ENCODE measurements around the gene CLCN5. TPM values are rescaled to one million over a fixed set of nuclear protein-coding genes. Genes with fewer than 3 reads are reported as not detected.
A peak's percentile ranks its signal among the peaks of the same experiment; 100 is the strongest.

CLCN5 gene
- total and polyA plus RNA-seq, 2 experiments from 2014 or later: 1.8 to 2.9 TPM

- in situ Hi-C loops (cut with MboI): no loop called here
Observed at GRCh38 chrX:50100188-50100587, 177.8 kb downstream of the CLCN5 start.

GRCh38 chrX:50103176-50103575 lies 180.8 kb downstream of the CLCN5 start:
- 100% methylated on average over 1 of the region's 1 CpG for WGBS, 2 experiments (ENCODE audit: low coverage in 1 of 2, low lambda C conversion rate in 2 of 2, missing lambda C conversion rate in 2 of 2)
- TF ChIP-seq EZH2 (IDR thresholded peaks at IDR 0.05; ENCODE audit: insufficient read depth, poor library complexity, severe bottlenecking) (no peak), EZH2phosphoT487 (IDR thresholded peaks at IDR 0.05; ENCODE audit: insufficient read depth, low read depth) (no peak)
- H3F3A ChIP-seq (ENCODE audit: insufficient read depth): no peaks in the 10 kb centered on the region

More at GRCh38 chrX:50100188-50100587, 177.8 kb downstream of the CLCN5 start:
- Histone ChIP-seq H3K9me3 (ENCODE audit: low read depth) (no peaks in the 10 kb centered on the region), H3K9me2 (ENCODE audit: insufficient read depth) (no peaks in the 10 kb centered on the region), H2AFZ (no peak overlapping the region), H3F3A (ENCODE audit: insufficient read depth) (no peaks in the 10 kb centered on the region), H3K79me2 (ENCODE audit: insufficient read depth) (no peaks in the 10 kb centered on the region), H3K4me1 (ENCODE audit: insufficient read depth) (no peaks in the 10 kb centered on the region), H4K20me1 (ENCODE audit: insufficient read depth) (no peaks in the 10 kb centered on the region), H3K36me3 (ENCODE audit: low read depth) (no peaks in the 10 kb centered on the region), H3K4me2 (ENCODE audit: unreplicated experiment) (no peak overlapping the region), H3K4me3 (no peak overlapping the region), H3K27me3 (replicated peaks; ENCODE audit: insufficient read depth) (no peaks in the 10 kb centered on the region), H3K9ac (no peak overlapping the region), H3K27ac (no peak overlapping the region)
- 64 to 67% methylated on average over 3 of the region's 3 CpGs for WGBS, 2 experiments (ENCODE audit: low coverage in 1 of 2, low lambda C conversion rate in 2 of 2, missing lambda C conversion rate in 2 of 2)
- DNase-seq: no peak
- TF ChIP-seq EZH2 (IDR thresholded peaks at IDR 0.05; ENCODE audit: insufficient read depth, poor library complexity, severe bottlenecking): no peak
- TF ChIP-seq EZH2phosphoT487 (IDR thresholded peaks at IDR 0.05; ENCODE audit: insufficient read depth, low read depth): no peak

GRCh38 chrX:50103866-50104566 lies 181.6 kb downstream of the CLCN5 start:
- Histone ChIP-seq H3K4me2 (ENCODE audit: unreplicated experiment) (no peak overlapping the region), H3K9me2 (ENCODE audit: insufficient read depth) (no peaks in the 10 kb centered on the region), H3K4me1 (ENCODE audit: insufficient read depth) (no peaks in the 10 kb centered on the region), H3K27me3 (replicated peaks; ENCODE audit: insufficient read depth) (no peaks in the 10 kb centered on the region), H3K4me3 (no peak overlapping the region), H3K9ac (no peak overlapping the region), H3F3A (ENCODE audit: insufficient read depth) (no peaks in the 10 kb centered on the region), H3K9me3 (ENCODE audit: low read depth) (no peaks in the 10 kb centered on the region), H3K79me2 (ENCODE audit: insufficient read depth) (no peaks in the 10 kb centered on the region), H2AFZ (no peak overlapping the region), H4K20me1 (ENCODE audit: insufficient read depth) (no peaks in the 10 kb centered on the region), H3K36me3 (ENCODE audit: low read depth) (no peaks in the 10 kb centered on the region), H3K27ac (no peak overlapping the region)
- in situ Hi-C loops (cut with MboI): no loop called here
- peak; percentile 10 for DNase-seq
- WGBS, 2 experiments (ENCODE audit: low coverage in 1 of 2, low lambda C conversion rate in 2 of 2, missing lambda C conversion rate in 2 of 2): 36 to 39% methylated on average over 5 of the region's 5 CpGs
- TF ChIP-seq EZH2phosphoT487 (IDR thresholded peaks at IDR 0.05; ENCODE audit: insufficient read depth, low read depth): no peak
- no peak for TF ChIP-seq EZH2 (IDR thresholded peaks at IDR 0.05; ENCODE audit: insufficient read depth, poor library complexity, severe bottlenecking)

More at GRCh38 chrX:50103176-50103575, 180.8 kb downstream of the CLCN5 start:
- H3K27ac ChIP-seq: no peak overlapping the region
- DNase-seq: no peak
- no peak overlapping the region for H3K4me2 ChIP-seq (ENCODE audit: unreplicated experiment)
- no peak overlapping the region for H3K4me3 ChIP-seq
- no peaks in the 10 kb centered on the region for H3K9me3 ChIP-seq (ENCODE audit: low read depth)
- no peaks in the 10 kb centered on the region for H3K36me3 ChIP-seq (ENCODE audit: low read depth)
- no peaks in the 10 kb centered on the region for H3K27me3 ChIP-seq (replicated peaks; ENCODE audit: insufficient read depth)
- in situ Hi-C loops (cut with MboI): no loop called here
- no peaks in the 10 kb centered on the region for H4K20me1 ChIP-seq (ENCODE audit: insufficient read depth)
- no peaks in the 10 kb centered on the region for H3K9me2 ChIP-seq (ENCODE audit: insufficient read depth)
- no peak overlapping the region for H2AFZ ChIP-seq
- no peaks in the 10 kb centered on the region for H3K79me2 ChIP-seq (ENCODE audit: insufficient read depth)
- H3K4me1 ChIP-seq (ENCODE audit: insufficient read depth): no peaks in the 10 kb centered on the region
- no peak overlapping the region for H3K9ac ChIP-seq

- Histone ChIP-seq H2AFZ (no peak overlapping the region), H3K27ac (no peak overlapping the region), H3K9me3 (ENCODE audit: low read depth) (no peaks in the 10 kb centered on the region), H3K27me3 (replicated peaks; ENCODE audit: insufficient read depth) (no peaks in the 10 kb centered on the region), H3K79me2 (ENCODE audit: insufficient read depth) (no peaks in the 10 kb centered on the region), H3K4me1 (ENCODE audit: insufficient read depth) (no peaks in the 10 kb centered on the region), H3K9me2 (ENCODE audit: insufficient read depth) (no peaks in the 10 kb centered on the region), H3F3A (ENCODE audit: insufficient read depth) (no peaks in the 10 kb centered on the region), H3K4me3 (no peak overlapping the region), H3K36me3 (ENCODE audit: low read depth) (no peaks in the 10 kb centered on the region), H3K9ac (no peak overlapping the region), H4K20me1 (ENCODE audit: insufficient read depth) (no peaks in the 10 kb centered on the region), H3K4me2 (ENCODE audit: unreplicated experiment) (no peak overlapping the region)
- 68 to 76% methylated on average over 6 of the region's 6 CpGs for WGBS, 2 experiments (ENCODE audit: low coverage in 1 of 2, low lambda C conversion rate in 2 of 2, missing lambda C conversion rate in 2 of 2)
- in situ Hi-C loops (cut with MboI): no loop called here
- DNase-seq: no peak
- no peak for TF ChIP-seq EZH2 (IDR thresholded peaks at IDR 0.05; ENCODE audit: insufficient read depth, poor library complexity, severe bottlenecking)
- TF ChIP-seq EZH2phosphoT487 (IDR thresholded peaks at IDR 0.05; ENCODE audit: insufficient read depth, low read depth): no peak
Observed at GRCh38 chrX:50106051-50106675, 183.8 kb downstream of the CLCN5 start.
